Measurements from ENCODE around the gene FAM20C.
"Not testable (repeated sequence)": the region's sequence is repeated elsewhere in the genome, so short reads cannot be mapped to it uniquely, and the experiment has no call there.

Gene FAM20C

DNA sequence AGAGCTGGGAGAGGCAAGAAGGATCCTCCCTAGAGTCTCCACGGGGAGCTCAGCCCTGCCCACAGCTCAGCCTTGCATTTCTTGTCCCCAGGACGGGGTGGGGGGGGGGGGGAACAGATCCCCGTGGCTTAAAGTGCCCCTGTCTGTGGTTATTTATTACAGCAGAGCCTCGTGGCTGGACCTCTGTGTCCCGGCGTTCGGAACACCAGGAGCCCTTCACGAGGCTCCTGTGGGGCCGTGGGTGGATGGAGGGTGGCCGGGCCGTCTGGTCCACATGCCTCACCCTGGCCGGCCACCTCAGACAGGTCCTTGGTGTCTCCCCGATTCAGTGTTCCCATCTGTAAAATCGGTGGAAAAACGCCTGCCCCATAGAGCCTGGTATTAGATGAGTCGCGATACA lies 37.9 kb downstream of the FAM20C start:
- no peak for DNase-seq

DNA sequence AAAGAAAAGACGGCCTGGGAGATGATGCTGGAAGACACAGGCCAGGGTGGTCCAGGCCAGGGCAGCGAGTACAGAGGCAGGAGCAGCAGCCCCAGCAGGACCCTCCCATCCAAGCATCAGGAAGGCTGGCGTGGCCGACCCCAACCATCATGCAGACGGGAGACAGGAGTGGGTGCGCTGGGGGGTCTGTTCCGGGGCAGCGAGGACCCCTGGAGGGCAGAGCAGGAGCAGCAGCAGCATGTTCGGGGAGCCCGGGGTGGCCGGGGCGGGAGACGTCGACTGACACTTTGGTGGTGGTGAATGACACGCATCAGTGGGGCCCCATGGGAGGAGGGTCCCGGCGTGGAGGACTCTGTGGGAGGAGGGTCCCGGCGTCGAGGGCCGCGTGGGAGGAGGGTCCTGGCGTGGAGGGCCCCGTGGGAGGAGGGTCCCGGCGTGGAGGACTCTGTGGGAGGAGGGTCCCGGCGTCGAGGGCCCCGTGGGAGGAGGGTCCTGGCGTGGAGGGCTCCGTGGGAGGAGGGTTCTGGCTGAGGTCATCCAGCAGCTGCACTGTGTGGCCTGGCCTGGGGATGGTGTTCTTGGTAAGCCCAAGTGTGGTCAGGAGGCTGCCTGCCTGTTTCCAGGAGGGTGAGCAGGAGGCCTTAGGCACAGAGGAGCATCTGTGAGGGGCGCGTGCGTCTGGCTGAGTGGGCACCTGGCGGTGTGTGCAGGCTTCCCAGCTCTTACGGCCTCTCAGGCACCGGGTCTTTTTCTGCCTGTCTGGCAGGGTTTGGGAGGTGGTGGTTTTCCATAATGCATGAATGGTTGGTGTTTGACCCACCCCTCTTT lies 38.9 kb downstream of the FAM20C start:
- DNase-seq, result peak; percentile 8

DNA sequence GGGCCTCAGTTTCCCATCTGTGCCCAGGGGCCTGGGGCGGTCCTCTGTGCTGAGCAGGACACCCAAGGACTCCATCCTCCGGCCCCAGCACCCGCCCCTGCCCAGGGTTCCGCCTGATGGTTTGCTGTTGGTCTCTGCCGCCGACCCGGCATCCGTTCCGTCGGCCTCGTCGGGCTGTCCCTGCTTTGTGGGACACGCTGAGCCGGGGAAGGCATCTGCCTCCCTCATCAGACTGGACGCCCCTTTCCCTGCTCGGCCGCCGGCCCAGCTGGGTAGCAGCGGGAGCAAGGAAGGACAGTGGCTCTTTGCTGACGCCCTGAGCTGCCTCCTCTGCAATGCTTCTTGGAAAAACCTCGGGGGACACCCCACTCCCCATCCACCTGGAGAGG lies 39.5 kb downstream of the FAM20C start:
- no peak for DNase-seq

DNA sequence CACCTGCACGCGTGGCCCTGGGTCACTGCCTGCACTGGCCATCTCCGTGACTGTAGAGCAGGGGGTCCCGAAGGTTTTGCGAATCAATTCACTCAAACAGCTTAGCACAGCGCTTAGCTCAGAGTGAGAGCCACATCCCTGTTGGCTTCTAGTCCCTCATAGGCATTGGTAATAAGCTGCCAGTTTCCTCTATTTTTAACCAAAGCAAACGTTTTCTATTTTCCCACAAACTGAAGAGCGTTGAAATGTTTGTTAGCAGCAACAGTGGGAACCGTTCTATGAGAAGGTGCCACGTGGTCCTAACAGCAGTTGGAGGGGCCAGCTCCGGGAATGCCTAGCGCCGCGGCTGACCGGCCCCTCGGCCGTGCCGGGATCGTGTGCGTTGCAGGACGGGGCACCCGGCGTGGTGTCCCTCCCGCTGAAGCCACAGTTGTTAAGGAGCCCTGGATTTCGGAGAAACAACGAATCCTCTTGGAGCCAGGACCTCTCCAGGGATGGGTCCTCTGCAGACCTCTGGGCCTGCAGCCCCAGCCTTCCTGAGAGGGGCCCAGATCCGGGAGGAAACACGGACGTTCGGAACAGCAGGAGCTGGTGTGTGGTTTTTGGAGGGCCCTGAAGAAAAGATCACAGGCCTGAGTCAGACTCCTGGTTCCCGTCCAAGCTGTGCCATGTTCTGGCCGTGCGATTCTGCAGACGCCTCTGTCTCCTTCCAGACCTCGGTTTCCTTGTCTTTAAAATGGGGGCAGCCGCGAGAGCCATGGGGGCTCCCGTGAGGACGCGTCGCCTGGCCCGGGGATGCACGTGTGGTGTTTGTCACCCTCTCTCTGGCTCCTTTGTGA lies 40.3 kb downstream of the FAM20C start:
- DNase-seq, result no peak

DNA sequence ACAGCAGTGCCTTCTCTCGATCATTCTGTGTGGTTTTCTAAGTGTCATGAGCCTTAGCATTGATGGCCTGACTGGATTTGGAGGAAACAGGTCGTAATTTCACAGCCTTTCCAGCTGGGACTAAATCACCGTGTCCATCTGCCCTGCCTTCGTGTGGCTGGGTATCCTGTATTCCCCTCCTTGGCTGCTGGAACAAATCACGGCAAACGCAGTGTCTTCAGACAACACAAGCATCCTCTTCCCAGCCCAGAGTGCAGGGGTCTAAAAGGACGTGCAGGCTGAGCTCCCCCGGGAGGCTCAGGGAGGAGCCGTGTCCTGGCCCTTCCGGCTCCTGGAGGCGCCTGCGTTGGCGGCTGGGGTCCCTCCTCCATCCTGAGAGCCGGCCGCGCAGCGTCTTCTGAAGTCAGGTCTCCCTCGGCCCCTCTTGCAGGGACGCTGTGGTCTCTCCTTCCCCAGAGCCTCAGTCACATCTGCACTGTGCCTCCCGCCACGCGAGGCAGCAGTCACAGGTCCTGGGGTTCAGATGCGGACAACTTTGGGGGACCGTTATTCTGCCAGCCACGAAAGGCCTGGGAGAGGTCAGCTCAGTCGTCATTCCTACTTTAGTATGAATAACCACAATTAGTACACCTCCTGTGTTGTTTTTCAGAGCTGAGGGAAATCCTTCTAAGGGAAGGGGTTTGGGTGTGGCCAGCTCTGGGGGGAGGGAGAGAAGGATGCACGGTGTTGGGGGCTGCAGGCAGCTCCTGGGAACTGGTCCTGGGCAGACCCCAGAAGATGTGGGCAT lies 41.1 kb downstream of the FAM20C start:
- DNase-seq, result no peak

GRCh38 chr7:234051-234707 lies 41.8 kb downstream of the FAM20C start:
- DNase-seq, result no peak

DNA sequence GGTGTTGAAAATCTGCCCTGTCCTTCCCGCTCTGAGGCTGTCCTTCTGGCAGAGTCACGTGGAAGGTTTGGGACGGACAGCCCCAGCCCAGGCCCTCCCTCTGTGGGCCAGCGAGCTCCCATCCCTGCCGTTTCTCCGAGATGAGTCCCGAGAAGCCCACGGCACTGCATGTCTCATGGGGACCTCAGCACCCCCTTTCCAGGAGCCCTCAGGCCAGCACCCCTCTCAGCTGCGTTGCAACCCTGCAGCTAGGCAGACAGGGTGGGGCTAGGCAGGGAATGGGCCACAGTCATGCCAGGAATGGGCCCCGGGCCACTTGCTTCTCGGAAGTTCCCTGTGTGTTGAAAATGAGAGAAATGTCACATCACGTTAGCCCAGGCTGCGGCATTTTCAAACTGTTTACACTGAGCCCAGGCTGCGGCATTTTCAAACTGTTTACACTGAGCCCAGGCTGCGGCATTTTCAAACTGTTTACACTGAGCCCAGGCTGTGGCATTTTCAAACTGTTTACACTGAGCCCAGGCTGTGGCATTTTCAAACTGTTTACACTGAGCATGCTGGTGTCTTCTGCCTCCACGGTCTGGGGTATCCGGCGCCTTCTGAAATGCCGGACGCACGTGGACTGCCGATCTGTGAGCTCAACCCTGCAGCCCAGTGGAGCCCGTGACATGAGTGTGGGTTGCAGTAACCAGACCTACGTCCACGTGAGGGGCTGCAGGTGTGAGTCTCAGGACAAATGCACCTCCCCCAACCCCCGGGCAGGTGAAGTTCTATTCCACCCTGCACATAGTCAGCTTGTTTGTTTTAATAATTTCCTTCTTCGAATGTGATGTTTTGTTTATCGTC lies 42.6 kb downstream of the FAM20C start:
- DNase-seq, result no peak

GRCh38 chr7:235576-236395 lies 43.4 kb downstream of the FAM20C start:
- DNase-seq, result no peak

DNA sequence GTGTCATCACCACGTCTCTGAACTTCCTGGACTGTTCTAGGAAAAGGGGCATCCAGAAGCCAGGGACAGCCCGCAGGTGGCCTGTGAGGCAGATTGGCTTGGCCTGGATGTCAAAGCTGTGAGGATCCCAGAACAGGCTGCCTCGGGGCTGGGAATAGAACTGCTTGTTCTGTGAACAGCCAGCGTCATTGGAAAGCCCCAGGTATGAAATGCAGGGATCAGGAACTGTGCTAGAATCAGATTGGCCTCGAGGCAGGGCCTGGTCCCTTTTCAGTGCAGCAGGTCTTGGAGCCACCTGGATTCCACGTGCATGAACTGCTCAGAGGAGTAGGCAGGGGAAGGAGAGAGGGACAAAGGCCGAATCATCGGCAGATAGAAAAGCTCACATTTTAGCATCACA lies 44.6 kb downstream of the FAM20C start:
- DNase-seq, result no peak

GRCh38 chr7:237385-237784 lies 45.0 kb downstream of the FAM20C start:
- no peak for DNase-seq

DNA sequence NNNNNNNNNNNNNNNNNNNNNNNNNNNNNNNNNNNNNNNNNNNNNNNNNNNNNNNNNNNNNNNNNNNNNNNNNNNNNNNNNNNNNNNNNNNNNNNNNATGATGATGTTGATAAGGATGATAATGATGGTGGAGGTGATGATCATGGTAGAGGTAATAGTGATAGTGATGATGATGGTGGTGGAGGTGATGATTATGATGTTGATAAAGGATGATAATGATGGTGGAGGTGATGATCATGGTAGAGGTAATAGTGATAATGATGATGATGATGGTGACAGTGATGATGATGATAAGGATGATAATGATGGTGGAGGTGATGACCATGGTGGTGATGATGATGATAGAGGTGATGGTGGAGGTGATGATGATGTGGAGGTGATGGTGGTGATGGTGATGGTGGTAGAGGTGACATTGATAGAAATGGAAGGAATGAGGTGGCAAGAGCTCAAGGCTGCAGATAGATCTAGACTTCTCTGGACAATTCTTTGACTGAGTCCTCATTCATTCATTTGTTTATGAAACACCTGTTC lies 47.8 kb downstream of the FAM20C start:
- no peak for DNase-seq

DNA sequence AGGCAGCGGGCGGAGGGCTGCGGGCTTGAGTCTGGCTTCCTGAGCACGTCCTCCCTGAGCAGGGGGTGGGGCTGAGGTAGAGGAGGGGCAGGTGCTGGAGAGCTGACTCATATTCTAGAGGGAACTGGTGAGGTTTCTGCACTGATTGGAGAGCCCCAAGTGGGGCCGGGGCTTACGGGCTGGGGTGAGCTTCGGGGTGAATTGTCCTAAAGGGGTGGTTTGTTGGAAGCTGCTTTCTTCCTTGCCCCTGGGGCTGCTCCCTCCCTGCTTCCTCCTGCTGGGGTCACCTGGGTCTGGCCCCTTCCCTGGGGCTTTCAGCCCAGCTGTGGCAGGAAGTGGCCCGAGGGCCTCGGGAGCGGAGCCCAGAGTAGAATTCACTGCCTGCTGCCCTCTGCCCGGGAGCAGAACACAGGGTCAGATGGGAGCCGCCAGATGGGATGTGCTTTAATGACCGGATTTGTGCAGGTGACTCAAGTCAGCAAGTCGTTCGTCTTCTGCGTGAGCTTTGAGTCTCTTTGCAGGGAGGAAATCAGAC lies 48.6 kb downstream of the FAM20C start:
- peak; percentile 38 for DNase-seq

DNA sequence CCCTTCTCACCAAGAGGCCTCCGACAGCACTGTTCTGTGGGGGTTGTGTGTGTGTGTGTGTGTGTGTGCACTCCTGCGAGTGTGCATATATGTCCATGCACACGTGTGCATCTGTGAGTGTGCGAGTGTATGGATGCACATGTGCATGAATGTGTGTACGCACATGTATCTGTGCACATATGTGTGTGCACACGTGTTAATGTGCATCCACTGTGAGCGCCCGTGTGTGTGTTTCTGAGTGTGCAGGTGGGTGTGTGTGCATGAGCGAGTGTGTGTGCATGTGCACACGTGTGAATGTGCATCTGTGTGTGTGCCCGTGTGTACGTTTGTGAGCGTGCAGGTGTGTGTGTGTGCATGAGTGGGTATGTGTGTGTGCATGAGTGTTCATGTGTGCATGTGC lies 49.1 kb downstream of the FAM20C start:
- no peak for DNase-seq

DNA sequence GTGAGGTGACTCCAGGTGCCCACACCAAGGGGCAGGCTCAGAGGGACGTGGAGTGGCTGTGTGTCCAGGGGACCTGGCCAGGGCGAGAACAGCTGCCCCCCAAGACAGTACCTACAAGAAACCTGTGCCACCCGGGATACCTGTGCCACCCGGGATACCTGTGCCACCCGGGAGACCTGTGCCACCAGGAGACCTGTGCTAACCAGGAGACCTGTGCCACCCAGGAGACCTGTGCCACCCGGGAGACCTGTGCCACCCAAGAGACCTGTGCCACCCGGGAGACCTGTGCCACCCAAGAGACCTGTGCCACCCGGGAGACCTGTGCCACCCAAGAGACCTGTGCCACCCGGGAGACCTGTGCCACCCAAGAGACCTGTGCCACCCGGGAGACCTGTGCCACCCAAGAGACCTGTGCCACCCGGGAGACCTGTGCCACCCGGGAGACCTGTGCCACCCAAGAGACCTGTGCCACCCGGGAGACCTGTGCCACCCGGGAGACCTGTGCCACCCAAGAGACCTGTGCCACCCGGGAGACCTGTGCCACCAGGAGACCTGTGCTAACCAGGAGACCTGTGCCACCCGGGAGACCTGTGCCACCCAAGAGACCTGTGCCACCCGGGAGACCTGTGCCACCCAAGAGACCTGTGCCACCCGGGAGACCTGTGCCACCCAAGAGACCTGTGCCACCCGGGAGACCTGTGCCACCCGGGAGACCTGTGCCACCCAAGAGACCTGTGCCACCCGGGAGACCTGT lies 50.6 kb downstream of the FAM20C start:
- not testable (repeated sequence) for DNase-seq

DNA sequence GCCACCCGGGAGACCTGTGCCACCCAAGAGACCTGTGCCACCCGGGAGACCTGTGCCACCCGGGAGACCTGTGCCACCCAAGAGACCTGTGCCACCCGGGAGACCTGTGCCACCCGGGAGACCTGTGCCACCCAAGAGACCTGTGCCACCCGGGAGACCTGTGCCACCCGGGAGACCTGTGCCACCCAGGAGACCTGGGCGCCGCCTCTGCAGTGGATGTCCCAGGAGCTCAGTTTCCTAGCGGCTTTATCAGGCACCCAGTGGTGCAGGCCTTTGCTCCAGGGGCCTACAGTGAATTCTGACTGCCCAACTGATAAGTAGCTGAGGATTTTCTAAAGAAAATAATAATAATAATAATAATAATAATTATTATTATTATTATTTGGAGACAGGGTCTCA lies 51.2 kb downstream of the FAM20C start:
- DNase-seq, result not testable (repeated sequence)

- no peak for DNase-seq
Measured at GRCh38 chr7:244974-245373, 52.6 kb downstream of the FAM20C start.

- no peak for DNase-seq
Measured at GRCh38 chr7:245574-246295, 53.4 kb downstream of the FAM20C start.

DNA sequence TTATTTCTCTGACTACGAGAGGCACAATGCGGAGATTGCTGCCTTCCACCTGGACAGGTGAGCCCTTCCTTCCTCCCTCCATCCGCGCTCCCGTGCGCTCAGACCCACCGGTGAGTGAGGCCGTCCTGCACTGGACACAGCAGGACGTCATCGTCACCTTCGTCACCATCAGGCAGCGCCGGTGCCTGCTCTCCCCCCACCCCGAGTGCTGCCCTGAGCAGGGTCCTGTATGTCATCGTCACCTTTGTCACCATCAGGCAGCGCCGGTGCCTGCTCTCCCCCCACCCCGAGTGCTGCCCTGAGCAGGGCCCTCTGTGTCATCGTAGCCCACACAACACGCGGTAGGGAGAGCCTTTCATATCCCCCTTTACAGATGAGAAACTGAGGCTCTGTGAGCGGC lies 54.1 kb downstream of the FAM20C start:
- DNase-seq, result no peak

GRCh38 chr7:247181-247580 lies 54.8 kb downstream of the FAM20C start:
- DNase-seq, result no peak

Data from stimulated activated CD4-positive, alpha-beta T cell treated with anti-CD3 and anti-CD28 coated beads, Interleukin-15, amount 100 ng/mL, for 24 hours (primary cell).